C4-2B (cell line): ENCODE measurements around the gene HES7.

Experiments used
- CTCF ChIP-seq: fragments of 450-650 bp; conservative IDR thresholded peaks from 2 replicates; pipeline ENCODE4 v1.5.1; 2017; ENCODE audit warnings: mild to moderate bottlenecking
- ZFX ChIP-seq: fragments of 450-650 bp; IDR thresholded peaks from 2 replicates; pipeline ENCODE4 v1.6.1; 2017

GRCh38 chr17:8073627-8074484, 50.0 kb downstream of the HES7 start:
- TF ChIP-seq CTCF: peak; percentile 97
- no peak for TF ChIP-seq ZFX
